ENCODE results near the gene ARHGAP4. TPM values are rescaled to one million over a fixed set of nuclear protein-coding genes. Genes with fewer than 3 reads are reported as not detected.

ARHGAP4 gene
- polyA plus RNA-seq, 3 donors = 51.5 to 508 (median 64.4) TPM

DNA sequence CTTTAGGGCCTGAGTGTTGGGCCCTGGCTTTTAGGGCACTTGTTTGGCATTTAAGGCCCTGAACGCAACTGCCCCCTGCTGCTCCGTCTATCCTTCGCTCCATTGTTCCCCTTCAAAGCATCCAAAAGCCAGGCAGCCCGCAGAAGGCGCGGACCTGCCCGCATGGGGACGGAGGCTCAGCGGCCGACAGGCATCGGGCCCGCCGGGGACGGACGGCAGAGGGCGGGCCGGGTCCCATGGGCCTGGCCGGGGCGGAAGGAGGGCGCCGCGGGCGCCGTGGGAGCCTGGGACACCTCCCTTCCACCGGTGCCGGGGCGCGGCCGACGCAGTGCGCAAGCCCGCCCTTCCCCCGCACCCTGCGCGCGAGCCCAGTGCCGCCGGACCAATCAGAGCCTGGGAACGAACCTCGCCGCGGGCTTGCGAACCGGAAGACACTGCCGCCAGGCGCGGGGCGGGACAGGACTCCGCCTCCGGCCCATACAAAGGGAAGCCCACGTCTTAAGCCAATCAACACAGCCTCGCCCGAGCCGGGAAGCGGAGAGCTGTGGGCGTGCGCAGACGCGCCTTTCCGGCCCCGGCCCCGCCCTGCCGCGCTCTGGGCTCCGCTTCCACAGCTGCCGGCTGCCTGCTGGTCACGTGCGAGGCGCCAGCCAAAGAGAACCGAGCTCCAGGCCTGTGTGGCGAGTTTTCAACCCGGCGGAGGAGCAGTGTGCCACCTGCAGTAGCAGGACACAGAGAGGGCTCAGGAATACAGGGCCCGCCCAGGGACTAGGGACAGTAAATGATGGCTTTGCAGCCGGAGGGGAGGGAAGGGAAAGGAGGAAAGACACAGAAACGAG lies 2.1 kb upstream of the ARHGAP4 start:
- Histone ChIP-seq H3K9ac (ENCODE audit: insufficient read depth, low read length, poor library complexity, severe bottlenecking) (peak overlapping the region; percentile 82), H3K4me3 (replicated peaks in 1 of 3; ENCODE audit: low read depth in 2 of 3, low read length in 3 of 3) (peak overlapping the region; percentile 44 to 90 (median 89)), H3K4me1 (ENCODE audit: control insufficient read depth in 1 of 2, insufficient read depth in 2 of 2, low read length in 2 of 2) (peaks cover 48 to 74% of the 10 kb centered on the region in 2 donors), H3K4me2 (replicated peaks; ENCODE audit: extremely low read depth, low read length, poor library complexity, severe bottlenecking) (peak overlapping the region; percentile 97), H3K27ac (ENCODE audit: low read depth in 1 of 2, low read length in 2 of 2) (peak overlapping the region; percentile 94 to 99), H2AFZ (ENCODE audit: insufficient read depth, low read depth, low read length, poor library complexity, severe bottlenecking) (peak overlapping the region; percentile 31), H3K27me3 (ENCODE audit: control insufficient read depth in 2 of 2, insufficient read depth in 2 of 2, low read length in 2 of 2) (no peaks in the 10 kb centered on the region), H3K79me2 (ENCODE audit: insufficient read depth, low read length) (peaks cover 62% of the 10 kb centered on the region), H3K36me3 (replicated peaks in 1 of 2; ENCODE audit: control insufficient read depth in 1 of 2, insufficient read depth in 2 of 2, low read length in 2 of 2) (peaks cover 31 to 35% of the 10 kb centered on the region in 2 donors), H3K9me3 (replicated peaks in 1 of 2; ENCODE audit: control insufficient read depth in 1 of 2, insufficient read depth in 1 of 2, low read length in 2 of 2) (no peaks in the 10 kb centered on the region), H4K20me1 (ENCODE audit: insufficient read depth, low read length) (peaks cover 92% of the 10 kb centered on the region)
- Mint-ChIP-seq H3K27me3 (ENCODE audit: low read depth in 3 of 3) (peaks cover 0 to 29% (median 2%) of the 10 kb centered on the region in 3 donors), H3K4me3 (peak overlapping the region; percentile 83 to 90), H3K36me3 (peaks cover 17 to 37% of the 10 kb centered on the region in 2 donors), H3K27ac (peak overlapping the region; percentile 93 to 99 (median 98)), H3K9me3 (peaks cover 0 to 17% (median 6%) of the 10 kb centered on the region in 7 donors), H3K4me1 (peaks cover 26% of the 10 kb centered on the region)
- under 1% methylated on average over 42 of the region's 76 CpGs for WGBS (ENCODE audit: insufficient coverage)
- TF ChIP-seq, protein P1, sequence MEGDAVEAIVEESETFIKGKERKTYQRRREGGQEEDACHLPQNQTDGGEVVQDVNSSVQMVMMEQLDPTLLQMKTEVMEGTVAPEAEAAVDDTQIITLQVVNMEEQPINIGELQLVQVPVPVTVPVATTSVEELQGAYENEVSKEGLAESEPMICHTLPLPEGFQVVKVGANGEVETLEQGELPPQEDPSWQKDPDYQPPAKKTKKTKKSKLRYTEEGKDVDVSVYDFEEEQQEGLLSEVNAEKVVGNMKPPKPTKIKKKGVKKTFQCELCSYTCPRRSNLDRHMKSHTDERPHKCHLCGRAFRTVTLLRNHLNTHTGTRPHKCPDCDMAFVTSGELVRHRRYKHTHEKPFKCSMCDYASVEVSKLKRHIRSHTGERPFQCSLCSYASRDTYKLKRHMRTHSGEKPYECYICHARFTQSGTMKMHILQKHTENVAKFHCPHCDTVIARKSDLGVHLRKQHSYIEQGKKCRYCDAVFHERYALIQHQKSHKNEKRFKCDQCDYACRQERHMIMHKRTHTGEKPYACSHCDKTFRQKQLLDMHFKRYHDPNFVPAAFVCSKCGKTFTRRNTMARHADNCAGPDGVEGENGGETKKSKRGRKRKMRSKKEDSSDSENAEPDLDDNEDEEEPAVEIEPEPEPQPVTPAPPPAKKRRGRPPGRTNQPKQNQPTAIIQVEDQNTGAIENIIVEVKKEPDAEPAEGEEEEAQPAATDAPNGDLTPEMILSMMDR (IDR thresholded peaks at IDR 0.05) = no peak
- peak; percentile 91 to 98 (median 95) for DNase-seq
- intact Hi-C loops (cut with micrococcal nuclease) = loop anchor here (5.0 to 10.0 kb wide), 4 partner anchors 133 to 206 kb away; partner anchors contain the start of genes IDH3G (in 2 of the 2), SSR4 (in 2 of the 2), ABCD1 (in 1 of the 2) and BCAP31 (in 1 of the 2)

DNA sequence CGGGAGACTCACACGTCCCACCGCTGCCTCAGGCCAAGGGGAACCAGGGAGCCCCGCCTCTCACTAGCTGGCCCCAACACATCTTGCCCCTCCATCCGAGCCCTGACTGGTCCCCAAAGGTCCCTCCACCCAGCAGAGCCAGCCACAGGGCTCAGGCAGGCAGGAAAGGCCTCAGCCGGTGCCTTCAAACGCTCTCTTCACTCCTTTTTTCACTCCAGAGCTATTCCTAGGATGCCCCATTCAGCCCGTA lies 1.5 kb upstream of the ARHGAP4 start:
- intact Hi-C loops (cut with micrococcal nuclease) = loop anchor here (5.0 to 10.0 kb wide), 4 partner anchors 133 to 205 kb away; partner anchors contain the start of genes IDH3G (in 2 of the 2), SSR4 (in 2 of the 2), ABCD1 (in 1 of the 2) and BCAP31 (in 1 of the 2)
- Mint-ChIP-seq H3K27me3 (ENCODE audit: low read depth in 3 of 3) (peaks cover 0 to 28% (median 2%) of the 10 kb centered on the region in 3 donors), H3K4me3 (peak overlapping the region; percentile 83 to 90), H3K4me1 (peaks cover 30% of the 10 kb centered on the region), H3K27ac (peak overlapping the region; percentile 93 to 99 (median 98)), H3K9me3 (peaks cover 0 to 17% (median 6%) of the 10 kb centered on the region in 7 donors), H3K36me3 (peaks cover 17 to 40% of the 10 kb centered on the region in 2 donors)
- Histone ChIP-seq H3K79me2 (ENCODE audit: insufficient read depth, low read length) (peaks cover 62% of the 10 kb centered on the region), H2AFZ (ENCODE audit: insufficient read depth, low read depth, low read length, poor library complexity, severe bottlenecking) (peak overlapping the region; percentile 31), H3K4me1 (ENCODE audit: control insufficient read depth in 1 of 2, insufficient read depth in 2 of 2, low read length in 2 of 2) (peaks cover 54 to 80% of the 10 kb centered on the region in 2 donors), H3K27me3 (ENCODE audit: control insufficient read depth in 2 of 2, insufficient read depth in 2 of 2, low read length in 2 of 2) (no peaks in the 10 kb centered on the region), H3K9ac (ENCODE audit: insufficient read depth, low read length, poor library complexity, severe bottlenecking) (peak overlapping the region; percentile 82), H3K4me2 (replicated peaks; ENCODE audit: extremely low read depth, low read length, poor library complexity, severe bottlenecking) (peak overlapping the region; percentile 97), H3K36me3 (replicated peaks in 1 of 2; ENCODE audit: control insufficient read depth in 1 of 2, insufficient read depth in 2 of 2, low read length in 2 of 2) (peaks cover 30 to 31% of the 10 kb centered on the region in 2 donors), H3K9me3 (replicated peaks in 1 of 2; ENCODE audit: control insufficient read depth in 1 of 2, insufficient read depth in 1 of 2, low read length in 2 of 2) (no peaks in the 10 kb centered on the region), H3K27ac (ENCODE audit: low read depth in 1 of 2, low read length in 2 of 2) (peak overlapping the region; percentile 94 to 99), H3K4me3 (replicated peaks in 1 of 3; ENCODE audit: low read depth in 2 of 3, low read length in 3 of 3) (peak overlapping the region; percentile 44 to 90 (median 89)), H4K20me1 (ENCODE audit: insufficient read depth, low read length) (peaks cover 92% of the 10 kb centered on the region)
- 0% methylated on average over 1 of the region's 8 CpGs for WGBS (ENCODE audit: insufficient coverage)
- DNase-seq = no peak
- TF ChIP-seq, protein P1 (IDR thresholded peaks at IDR 0.05) = no peak
